HG02943 (cell line): ENCODE results near the gene DSPP.

Experiments used
- ATAC-seq: cut with Tn5 transposase; IDR thresholded peaks from one replicate; pipeline ENCODE4 v1.9.1; 2021; ENCODE audit warnings: mild to moderate bottlenecking, low read depth, moderate library complexity; ENCODE audit not compliant: unreplicated experiment

Gene DSPP

GRCh38 chr4:87624698-87625097, 16.4 kb downstream of the DSPP start:
- no peak for ATAC-seq

- ATAC-seq, result no peak
These were observed 23.3 kb downstream of the DSPP start for GRCh38 chr4:87631668-87632067.

GRCh38 chr4:87632469-87632868, 24.1 kb downstream of the DSPP start:
- ATAC-seq, result no peak

- no peak for ATAC-seq
These were observed 24.9 kb downstream of the DSPP start for GRCh38 chr4:87633243-87633642.

- ATAC-seq, result no peak
These were observed 36.0 kb downstream of the DSPP start for GRCh38 chr4:87644286-87644685.

GRCh38 chr4:87649980-87650379, 41.7 kb downstream of the DSPP start, which contains the start of gene DMP1:
DMP1 (plus strand) TSS chr4:87650280; CDS start chr4:87656493, 6,213 bp downstream.
- no peak for ATAC-seq

GRCh38 chr4:87650938-87651337, 42.6 kb downstream of the DSPP start:
- ATAC-seq, result no peak

- no peak for ATAC-seq
These were observed 43.6 kb downstream of the DSPP start for GRCh38 chr4:87651941-87652340.

- no peak for ATAC-seq
These were observed 46.2 kb downstream of the DSPP start for GRCh38 chr4:87654487-87655044.

- ATAC-seq, result no peak
These were observed 49.2 kb downstream of the DSPP start for GRCh38 chr4:87657525-87657924.

- no peak for ATAC-seq
These were observed 51.1 kb downstream of the DSPP start for GRCh38 chr4:87659247-87659931.

- ATAC-seq, result no peak
These were observed 54.5 kb downstream of the DSPP start for GRCh38 chr4:87662871-87663270.
